Naive thymus-derived CD8-positive, alpha-beta T cell (primary cell): ENCODE data around the gene FOXN3. TPM values are rescaled to one million over a fixed set of nuclear protein-coding genes. Genes with fewer than 3 reads are reported as not detected.

ENCODE experiments used
- ATAC-seq, 2 donors: fragments of 150-1000 bp; cut with Tn5 transposase in 1 of 2; sonication (Bioruptor Pico), chemical (Tn5 transposase) in 1 of 2; 1 replicate in 1 of 2; 2 replicates in 1 of 2; pipeline ENCODE4 v1.10.0; 2021; ENCODE audit warnings: mild to moderate bottlenecking in 2 of 2, moderate library complexity in 2 of 2
- POLR2A ChIA-PET: fragments of 350-600 bp; sonication (Branson Sonifier 250); formaldehyde crosslinking; loops from one replicate; lab custom pipeline; 2021; ENCODE audit warnings: antibody characterized with exemption; lab: Charles Lee
- DNase-seq, 10 donors: peaks; one replicate each; pipeline versions ENCODE4 v3.0.0 to v3.0.0-alpha.2; 2020 to 2022
- H3K27ac Mint-ChIP-seq, 10 donors: one replicate each; pipeline ENCODE4 v1.8.0; 2020 to 2022; ENCODE audit warnings: mild to moderate bottlenecking in 10 of 10, mixed read lengths in 10 of 10, moderate library complexity in 4 of 10, inconsistent platforms in 1 of 10
- H3K27me3 Mint-ChIP-seq, 5 donors: one replicate each; pipeline ENCODE4 v1.8.0; 2021 to 2022; ENCODE audit warnings: mixed read lengths in 5 of 5
- H3K36me3 Mint-ChIP-seq, 3 donors: one replicate each; pipeline ENCODE4 v1.8.0; 2020 to 2022; ENCODE audit warnings: mixed read lengths in 3 of 3, mild to moderate bottlenecking in 2 of 3, inconsistent platforms in 1 of 3
- H3K4me1 Mint-ChIP-seq, 4 donors: one replicate each; pipeline ENCODE4 v1.8.0; 2021 to 2022; ENCODE audit warnings: mixed read lengths in 4 of 4
- H3K4me3 Mint-ChIP-seq, 10 donors: one replicate each; pipeline ENCODE4 v1.8.0; 2020 to 2022; ENCODE audit warnings: mild to moderate bottlenecking in 10 of 10, mixed read lengths in 10 of 10, moderate library complexity in 6 of 10, inconsistent platforms in 1 of 10
- H3K9me3 Mint-ChIP-seq, 9 donors: one replicate each; pipeline ENCODE4 v1.8.0; 2020 to 2022; ENCODE audit warnings: mixed read lengths in 9 of 9, mild to moderate bottlenecking in 3 of 9, inconsistent platforms in 1 of 9, moderate library complexity in 1 of 9
- polyA plus RNA-seq, 3 donors: library from polyadenylated mRNA; unstranded; fragments of 300-500 nt; fragmentation: Illumina TruSeq; gene quantifications; one replicate each; pipeline ENCODE4 v1.2.3, GENCODE V29; 2021
- total RNA-seq, 8 experiments: library from RNA in 2 of 8; stranded (reverse) in 2 of 8; gene quantifications; one replicate each; pipeline ENCODE4 v1.2.3 and lab custom pipeline; 2021 to 2026

Gene FOXN3
- total and polyA plus RNA-seq, 5 experiments from 2014 or later, result 107 to 148 (median 125) TPM

- H3K9me3 Mint-ChIP-seq, result peaks cover 0 to 7% (median 2%) of the 10 kb centered on the region in 9 donors
- H3K4me1 Mint-ChIP-seq, result peaks cover 3 to 13% (median 7%) of the 10 kb centered on the region in 4 donors
- POLR2A ChIA-PET, result no interaction called here
- peaks cover 0 to 8% (median 2%) of the 10 kb centered on the region in 5 donors for H3K27me3 Mint-ChIP-seq
- no peak overlapping the region for H3K27ac Mint-ChIP-seq
- peaks cover 1 to 4% (median 2%) of the 10 kb centered on the region in 3 donors for H3K36me3 Mint-ChIP-seq
- H3K4me3 Mint-ChIP-seq, result no peak overlapping the region
- no peak for DNase-seq
- ATAC-seq, result no peak
Observed at GRCh38 chr14:89142366-89142765, 274.7 kb downstream of the FOXN3 start.

- POLR2A ChIA-PET, result no interaction called here
- DNase-seq, result no peak
- Mint-ChIP-seq H3K36me3 (peaks cover 2 to 6% (median 4%) of the 10 kb centered on the region in 3 donors), H3K27ac (no peak overlapping the region), H3K4me1 (peaks cover 3 to 13% (median 7%) of the 10 kb centered on the region in 4 donors), H3K4me3 (no peak overlapping the region), H3K27me3 (peaks cover 0 to 8% (median 2%) of the 10 kb centered on the region in 5 donors), H3K9me3 (peaks cover 0 to 11% (median 7%) of the 10 kb centered on the region in 9 donors)
- no peak for ATAC-seq
Observed at GRCh38 chr14:89141862-89142261, 275.2 kb downstream of the FOXN3 start.

DNA sequence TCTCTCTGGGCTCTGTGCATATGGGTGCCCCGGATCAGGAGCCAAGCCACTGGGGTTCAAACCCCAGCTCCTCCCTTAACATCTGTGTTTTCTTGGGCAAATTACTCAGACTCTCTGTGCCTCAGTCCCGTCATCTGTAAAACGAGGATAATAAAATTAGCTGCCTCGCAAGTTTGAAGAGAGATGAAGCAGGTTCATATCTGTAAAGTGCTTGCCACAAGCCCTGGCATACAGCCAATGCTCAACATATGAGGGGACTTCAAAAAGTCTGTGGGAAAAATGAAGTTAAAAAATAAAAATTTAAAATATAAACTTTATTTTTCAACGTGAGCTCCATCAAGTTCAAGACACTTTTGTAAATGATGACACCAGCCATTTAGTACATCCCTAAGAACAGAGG lies 276.7 kb downstream of the FOXN3 start:
- no peak overlapping the region for H3K4me3 Mint-ChIP-seq
- peaks cover 12 to 25% (median 21%) of the 10 kb centered on the region in 9 donors for H3K9me3 Mint-ChIP-seq
- ATAC-seq (no peak), DNase-seq (peak in 1 of 10 donors; percentile 24)
- H3K27me3 Mint-ChIP-seq, result peaks cover 0 to 8% (median 2%) of the 10 kb centered on the region in 5 donors
- H3K4me1 Mint-ChIP-seq, result peaks cover 3 to 13% (median 7%) of the 10 kb centered on the region in 4 donors
- peaks cover 2 to 21% (median 16%) of the 10 kb centered on the region in 3 donors for H3K36me3 Mint-ChIP-seq
- H3K27ac Mint-ChIP-seq, result peak overlapping the region in 1 of 10 donors; percentile 66
- POLR2A ChIA-PET, result no interaction called here

DNA sequence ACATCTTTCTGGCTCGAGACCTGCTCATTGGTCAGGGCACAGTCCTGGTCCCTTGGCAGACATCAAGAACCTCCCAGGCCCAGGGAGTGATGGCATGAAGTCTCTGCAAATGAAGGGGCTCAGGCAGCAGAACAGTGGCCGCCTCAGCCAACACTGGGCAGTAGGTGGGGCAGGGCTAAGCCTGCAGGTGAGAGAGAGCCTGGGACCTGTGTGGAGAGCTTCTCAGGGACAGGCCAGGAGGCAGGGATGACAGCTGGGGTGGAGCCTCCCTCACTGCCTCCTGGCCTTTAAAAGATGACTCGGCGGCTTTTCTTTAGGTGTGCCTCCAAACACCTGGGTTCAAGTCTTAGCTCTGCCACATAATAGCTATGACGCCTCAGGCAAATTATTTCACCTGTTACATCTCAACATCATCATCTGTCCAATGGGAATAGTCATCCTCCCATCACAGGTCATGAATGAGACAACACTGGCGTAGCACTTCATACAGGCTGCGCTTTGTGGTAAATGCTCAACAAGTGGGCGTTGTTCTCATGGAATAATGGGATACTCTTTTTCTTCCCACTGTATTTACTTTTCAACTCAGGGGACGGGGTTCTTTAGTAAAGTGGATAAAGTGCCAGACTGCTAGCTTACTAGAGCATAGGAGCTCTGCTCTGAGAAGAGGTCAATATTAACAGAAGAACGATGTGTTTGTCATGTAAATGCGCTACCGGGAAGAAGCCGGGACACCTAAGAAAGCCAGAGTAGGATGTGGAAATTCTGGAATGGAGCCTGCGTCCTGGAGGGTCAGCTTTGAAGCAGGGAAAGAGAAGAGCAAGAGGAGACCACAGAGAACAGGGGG lies 277.4 kb downstream of the FOXN3 start:
- DNase-seq, result no peak
- Mint-ChIP-seq H3K4me1 (peaks cover 3 to 13% (median 7%) of the 10 kb centered on the region in 4 donors), H3K27me3 (peaks cover 0 to 5% (median 2%) of the 10 kb centered on the region in 5 donors), H3K36me3 (peaks cover 2 to 25% (median 18%) of the 10 kb centered on the region in 3 donors), H3K4me3 (peak overlapping the region in 1 of 10 donors; percentile 50), H3K27ac (no peak overlapping the region), H3K9me3 (peaks cover 13 to 32% (median 25%) of the 10 kb centered on the region in 9 donors)
- no peak for ATAC-seq
- POLR2A ChIA-PET, result no interaction called here

GRCh38 chr14:89138846-89139245 lies 278.2 kb downstream of the FOXN3 start:
- Mint-ChIP-seq H3K9me3 (peaks cover 13 to 32% (median 25%) of the 10 kb centered on the region in 9 donors), H3K4me1 (peaks cover 3 to 13% (median 7%) of the 10 kb centered on the region in 4 donors), H3K4me3 (no peak overlapping the region), H3K36me3 (peaks cover 2 to 25% (median 18%) of the 10 kb centered on the region in 3 donors), H3K27ac (no peak overlapping the region), H3K27me3 (peaks cover 0 to 2% (median 0%) of the 10 kb centered on the region in 5 donors)
- ATAC-seq, result no peak
- POLR2A ChIA-PET, result interaction anchor here (0.5 kb wide), 1 partner anchor 280 kb away, joined by 4 read pairs; no protein-coding TSS in a partner anchor
- DNase-seq, result no peak

GRCh38 chr14:89137526-89138163 lies 279.4 kb downstream of the FOXN3 start:
- H3K27me3 Mint-ChIP-seq, result peaks cover 0 to 2% (median 0%) of the 10 kb centered on the region in 5 donors
- peaks cover under 1 to 25% (median 18%) of the 10 kb centered on the region in 3 donors for H3K36me3 Mint-ChIP-seq
- H3K27ac Mint-ChIP-seq, result no peak overlapping the region
- no peak overlapping the region for H3K4me3 Mint-ChIP-seq
- peaks cover 3 to 13% (median 7%) of the 10 kb centered on the region in 4 donors for H3K4me1 Mint-ChIP-seq
- ATAC-seq, result no peak
- peaks cover 13 to 32% (median 25%) of the 10 kb centered on the region in 9 donors for H3K9me3 Mint-ChIP-seq
- DNase-seq, result no peak
- POLR2A ChIA-PET, result no interaction called here

GRCh38 chr14:89136587-89136986 lies 280.4 kb downstream of the FOXN3 start:
- peaks cover 0 to 25% (median 18%) of the 10 kb centered on the region in 3 donors for H3K36me3 Mint-ChIP-seq
- no peak for ATAC-seq

GRCh38 chr14:89134640-89135039 lies 282.4 kb downstream of the FOXN3 start:
- H3K27me3 Mint-ChIP-seq, result peaks cover 0 to 5% (median 0%) of the 10 kb centered on the region in 5 donors
- H3K4me1 Mint-ChIP-seq, result peaks cover 0 to under 1% (median 0%) of the 10 kb centered on the region in 4 donors

More at GRCh38 chr14:89136587-89136986, 280.4 kb downstream of the FOXN3 start:
- Mint-ChIP-seq H3K27ac (no peak overlapping the region), H3K9me3 (peaks cover 13 to 32% (median 25%) of the 10 kb centered on the region in 9 donors), H3K27me3 (peaks cover 0 to 5% (median 0%) of the 10 kb centered on the region in 5 donors), H3K4me3 (no peak overlapping the region), H3K4me1 (peaks cover 3 to 13% (median 7%) of the 10 kb centered on the region in 4 donors)
- DNase-seq, result no peak
- POLR2A ChIA-PET, result no interaction called here

GRCh38 chr14:89131004-89131750 lies 285.9 kb downstream of the FOXN3 start:
- POLR2A ChIA-PET, result no interaction called here

More at GRCh38 chr14:89134640-89135039, 282.4 kb downstream of the FOXN3 start:
- Mint-ChIP-seq H3K9me3 (peaks cover 13 to 32% (median 25%) of the 10 kb centered on the region in 9 donors), H3K36me3 (peaks cover 0 to 25% (median 18%) of the 10 kb centered on the region in 3 donors), H3K27ac (no peak overlapping the region), H3K4me3 (no peak overlapping the region)
- DNase-seq (no peak), ATAC-seq (no peak)
- POLR2A ChIA-PET, result no interaction called here

DNA sequence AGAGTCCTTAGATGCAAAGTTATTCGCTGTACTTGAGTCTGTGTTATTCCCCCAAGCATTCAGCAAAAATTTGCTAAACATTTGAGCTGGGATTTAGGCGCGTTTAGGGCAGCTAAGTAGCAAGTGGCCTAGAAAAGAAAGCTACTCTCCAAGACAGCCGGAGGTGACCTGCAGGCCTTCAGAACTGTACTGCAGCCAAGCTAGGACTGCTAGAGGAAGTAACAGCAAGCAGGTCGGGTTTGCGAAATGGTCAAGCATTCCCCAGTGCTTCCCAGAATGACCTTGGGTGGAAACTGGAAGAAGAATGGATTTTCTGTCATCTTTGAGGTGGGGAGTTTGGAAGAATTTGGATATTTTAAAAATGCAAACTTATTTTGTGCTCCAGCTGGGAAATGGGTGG lies 287.5 kb downstream of the FOXN3 start:
- Mint-ChIP-seq H3K27ac (no peak overlapping the region), H3K27me3 (peaks cover 0 to 2% (median 0%) of the 10 kb centered on the region in 5 donors), H3K9me3 (no peaks in the 10 kb centered on the region), H3K36me3 (no peaks in the 10 kb centered on the region), H3K4me3 (no peak overlapping the region), H3K4me1 (no peaks in the 10 kb centered on the region)
- DNase-seq, result no peak
- no peak for ATAC-seq
- POLR2A ChIA-PET, result no interaction called here

More at GRCh38 chr14:89131004-89131750, 285.9 kb downstream of the FOXN3 start:
- Mint-ChIP-seq H3K27ac (no peak overlapping the region), H3K9me3 (peaks cover 8 to 15% (median 11%) of the 10 kb centered on the region in 9 donors), H3K36me3 (peaks cover 0 to 12% (median 10%) of the 10 kb centered on the region in 3 donors), H3K4me1 (no peaks in the 10 kb centered on the region), H3K27me3 (peaks cover 0 to 5% (median 0%) of the 10 kb centered on the region in 5 donors), H3K4me3 (no peak overlapping the region)
- DNase-seq, result no peak
- no peak for ATAC-seq

- no peaks in the 10 kb centered on the region for H3K9me3 Mint-ChIP-seq
- H3K4me3 Mint-ChIP-seq, result no peak overlapping the region
- POLR2A ChIA-PET, result no interaction called here
- ATAC-seq (no peak), DNase-seq (no peak)
- peaks cover 0 to 2% (median 0%) of the 10 kb centered on the region in 5 donors for H3K27me3 Mint-ChIP-seq
- H3K36me3 Mint-ChIP-seq, result no peaks in the 10 kb centered on the region
- no peaks in the 10 kb centered on the region for H3K4me1 Mint-ChIP-seq
- no peak overlapping the region for H3K27ac Mint-ChIP-seq
Observed at GRCh38 chr14:89128311-89129026, 288.6 kb downstream of the FOXN3 start.
